GM15510 (cell line): ENCODE data around the gene NDNF.

Experiments used
- POLR2A ChIP-seq: IDR thresholded peaks from 3 replicates; pipeline ENCODE4 v1.6.1; 2011; ENCODE audit warnings: borderline replicate concordance; ENCODE audit not compliant: insufficient read length; ENCODE audit errors: extremely low read depth

Gene NDNF, protein sequence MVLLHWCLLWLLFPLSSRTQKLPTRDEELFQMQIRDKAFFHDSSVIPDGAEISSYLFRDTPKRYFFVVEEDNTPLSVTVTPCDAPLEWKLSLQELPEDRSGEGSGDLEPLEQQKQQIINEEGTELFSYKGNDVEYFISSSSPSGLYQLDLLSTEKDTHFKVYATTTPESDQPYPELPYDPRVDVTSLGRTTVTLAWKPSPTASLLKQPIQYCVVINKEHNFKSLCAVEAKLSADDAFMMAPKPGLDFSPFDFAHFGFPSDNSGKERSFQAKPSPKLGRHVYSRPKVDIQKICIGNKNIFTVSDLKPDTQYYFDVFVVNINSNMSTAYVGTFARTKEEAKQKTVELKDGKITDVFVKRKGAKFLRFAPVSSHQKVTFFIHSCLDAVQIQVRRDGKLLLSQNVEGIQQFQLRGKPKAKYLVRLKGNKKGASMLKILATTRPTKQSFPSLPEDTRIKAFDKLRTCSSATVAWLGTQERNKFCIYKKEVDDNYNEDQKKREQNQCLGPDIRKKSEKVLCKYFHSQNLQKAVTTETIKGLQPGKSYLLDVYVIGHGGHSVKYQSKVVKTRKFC

GRCh38 chr4:121072224-121073003 lies at the start of gene NDNF:
NDNF (minus strand) TSS chr4:121072535; CDS start chr4:121045837, 26,698 bp downstream.
- no peak for TF ChIP-seq POLR2A

- no peak for TF ChIP-seq POLR2A
These were observed 47.4 kb upstream of the NDNF start for GRCh38 chr4:121119715-121120114.

DNA sequence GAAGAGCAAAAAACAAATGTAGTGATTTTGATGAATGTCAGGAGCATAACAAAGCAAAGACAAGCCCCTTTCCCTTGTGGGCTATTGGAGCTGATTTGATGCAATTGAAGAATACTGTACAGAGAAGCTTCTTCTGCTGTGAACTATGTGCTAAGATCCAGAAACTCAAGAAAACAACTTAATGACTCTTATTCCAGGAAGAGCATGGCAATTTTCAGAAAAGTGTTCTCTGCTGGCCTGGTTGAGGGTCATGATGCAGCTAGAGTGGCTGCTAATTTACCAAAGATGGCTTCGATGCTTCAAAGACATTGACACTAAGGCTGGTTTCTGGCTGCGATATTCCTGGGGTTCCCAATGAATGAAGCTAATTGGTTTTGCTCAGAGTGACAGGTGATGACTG lies 46.0 kb upstream of the NDNF start:
- no peak for TF ChIP-seq POLR2A

GRCh38 chr4:121114756-121115155 lies 42.4 kb upstream of the NDNF start:
- TF ChIP-seq POLR2A = no peak

- no peak for TF ChIP-seq POLR2A
These were observed 40.2 kb upstream of the NDNF start for GRCh38 chr4:121112530-121112929.

DNA sequence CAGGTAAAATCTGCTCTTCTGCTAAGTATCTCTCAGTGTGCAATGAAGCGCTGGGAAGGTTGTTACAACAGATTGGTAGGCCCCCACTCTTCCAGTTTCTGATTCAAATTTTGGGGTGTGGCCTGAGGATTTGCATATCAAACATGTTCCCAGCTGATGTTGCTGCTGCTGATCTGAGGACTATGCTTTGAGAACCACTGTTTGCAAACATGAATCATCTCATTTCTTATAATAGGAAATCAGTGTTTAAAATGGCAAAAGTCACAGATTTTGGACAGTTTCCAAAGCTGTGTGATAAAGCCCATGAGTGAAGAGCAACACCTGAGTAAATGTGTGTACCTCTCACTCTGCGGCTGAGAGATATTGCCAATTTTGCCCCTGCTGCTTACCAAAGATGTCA lies 36.2 kb upstream of the NDNF start:
- no peak for TF ChIP-seq POLR2A

- TF ChIP-seq POLR2A = no peak
These were observed 35.2 kb upstream of the NDNF start for GRCh38 chr4:121107507-121107906.

GRCh38 chr4:121100093-121100775 lies 27.9 kb upstream of the NDNF start:
- TF ChIP-seq POLR2A = no peak

- TF ChIP-seq POLR2A = no peak
These were observed 25.9 kb upstream of the NDNF start for GRCh38 chr4:121098266-121098665.

DNA sequence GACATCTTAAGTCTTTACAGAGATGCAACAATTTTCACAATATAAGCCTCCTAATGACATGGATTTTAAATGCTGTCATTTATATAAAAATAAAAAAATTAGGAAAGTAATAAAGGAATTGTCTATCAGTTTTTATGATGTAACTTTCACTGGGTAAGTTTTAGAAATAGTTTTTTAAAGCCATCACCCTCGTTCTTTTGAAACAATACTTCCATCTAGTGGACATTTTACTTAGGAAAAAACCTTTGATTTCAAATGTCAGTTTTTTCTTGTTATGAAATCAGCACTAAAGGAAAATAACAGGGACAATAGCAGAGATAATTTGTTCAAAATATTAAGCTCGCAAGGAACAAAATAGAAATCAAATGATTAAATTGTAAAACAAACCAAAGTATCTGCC lies 24.3 kb upstream of the NDNF start:
- no peak for TF ChIP-seq POLR2A

- TF ChIP-seq POLR2A = no peak
These were observed 23.9 kb upstream of the NDNF start for GRCh38 chr4:121096191-121096590.

GRCh38 chr4:121094297-121094966 lies 22.1 kb upstream of the NDNF start:
- TF ChIP-seq POLR2A = no peak

GRCh38 chr4:121093261-121093660 lies 20.9 kb upstream of the NDNF start:
- TF ChIP-seq POLR2A = no peak

DNA sequence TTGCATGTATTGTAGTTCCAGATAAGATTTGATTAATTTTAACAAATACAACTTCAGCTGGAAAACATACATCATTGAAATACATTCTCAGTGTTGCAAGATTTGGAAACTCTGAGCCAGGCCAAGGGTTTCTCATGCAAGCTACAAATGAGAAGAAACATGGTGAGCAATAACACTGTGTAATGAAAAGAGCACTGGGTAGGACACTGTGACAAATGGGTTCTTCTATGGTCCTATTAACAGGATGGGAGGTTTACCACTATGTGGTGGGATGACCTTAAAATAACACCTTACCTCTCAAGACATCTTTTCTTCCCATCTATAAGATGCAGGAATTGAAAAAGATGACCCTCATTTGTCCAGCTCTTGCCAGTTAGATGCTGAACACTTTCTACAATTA lies 19.6 kb upstream of the NDNF start:
- no peak for TF ChIP-seq POLR2A

DNA sequence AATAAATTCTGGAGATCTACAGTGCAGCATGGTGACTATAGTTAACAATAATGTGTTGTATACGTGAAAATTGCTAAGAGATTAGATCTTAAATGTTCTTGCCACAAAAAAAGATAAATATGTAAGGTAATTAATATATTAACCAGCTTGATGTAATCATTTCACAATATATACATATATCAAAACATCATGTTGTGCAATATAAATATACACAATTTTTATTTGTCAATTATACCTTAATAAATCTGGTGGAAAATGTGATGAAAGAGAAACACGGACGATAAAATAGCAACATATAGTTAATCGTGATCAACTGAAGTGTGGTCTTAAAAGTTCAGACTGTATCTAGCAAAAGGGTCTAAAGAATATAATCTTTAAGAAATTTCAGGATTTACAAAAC lies 16.5 kb upstream of the NDNF start:
- TF ChIP-seq POLR2A = no peak

DNA sequence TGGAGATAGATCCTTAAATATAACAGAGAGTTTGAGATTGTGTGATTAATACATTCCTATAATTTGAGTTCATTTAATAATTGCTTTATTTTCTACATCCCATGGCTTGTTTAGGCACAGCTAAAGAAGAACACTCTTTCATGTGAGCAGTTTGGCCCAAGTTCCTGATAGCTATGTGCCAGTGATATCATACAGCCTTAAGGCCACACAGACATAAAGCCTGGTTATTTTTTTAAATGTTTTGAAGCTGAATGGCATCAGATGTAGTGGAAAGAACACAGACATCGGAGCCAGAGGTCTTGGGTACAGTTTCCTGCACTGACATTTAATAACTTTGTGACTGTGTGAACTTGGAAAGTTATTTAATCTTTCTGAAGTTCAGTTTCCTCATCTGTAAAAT lies 7.0 kb upstream of the NDNF start:
- TF ChIP-seq POLR2A = no peak

DNA sequence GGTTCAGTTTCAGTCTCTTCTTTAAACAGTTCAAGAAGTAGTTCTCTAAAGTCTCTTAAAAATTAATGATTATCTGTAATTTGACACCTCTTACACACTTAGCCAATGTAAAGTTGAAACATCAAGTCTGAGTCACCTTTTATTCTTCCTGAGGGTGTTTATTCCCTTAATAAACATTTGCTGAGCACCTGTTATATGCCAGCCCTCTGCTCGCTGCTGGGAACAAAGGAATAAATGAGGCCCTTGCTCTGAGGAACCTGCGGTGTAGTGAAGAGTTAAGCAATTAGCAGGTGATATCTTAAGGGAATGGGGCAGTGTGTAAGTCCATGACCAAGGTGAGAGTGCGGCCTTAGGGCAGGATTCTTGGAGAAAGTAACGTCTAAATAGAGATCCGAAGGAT lies 5.2 kb upstream of the NDNF start:
- no peak for TF ChIP-seq POLR2A
